Effector memory CD8-positive, alpha-beta T cell (primary cell): Measurements from ENCODE around the gene ZBTB44.

Experiments used
- ATAC-seq: fragments of 150-1000 bp; cut with Tn5 transposase; replicated peaks from 2 replicates; pipeline ENCODE4 v1.10.0; 2021; ENCODE audit warnings: mild to moderate bottlenecking, moderate library complexity
- DNase-seq, 3 experiments: peaks; one replicate each; pipeline ENCODE4 v3.0.0; 2021
- H3K27ac Mint-ChIP-seq, 2 donors: one replicate each; pipeline ENCODE4 v1.8.0; 2022; ENCODE audit warnings: mild to moderate bottlenecking in 2 of 2, mixed read lengths in 2 of 2, moderate library complexity in 2 of 2
- H3K27me3 Mint-ChIP-seq, 2 donors: one replicate each; pipeline ENCODE4 v1.8.0; 2022; ENCODE audit warnings: mixed read lengths in 2 of 2
- H3K36me3 Mint-ChIP-seq: one replicate; pipeline ENCODE4 v1.8.0; 2022; ENCODE audit warnings: mild to moderate bottlenecking, moderate library complexity, mixed read lengths; ENCODE audit not compliant: insufficient read depth
- H3K4me1 Mint-ChIP-seq, 2 donors: one replicate each; pipeline ENCODE4 v1.8.0; 2022; ENCODE audit warnings: low read depth in 2 of 2, mixed read lengths in 2 of 2
- H3K4me3 Mint-ChIP-seq, 2 donors: one replicate each; pipeline ENCODE4 v1.8.0; 2022; ENCODE audit warnings: mild to moderate bottlenecking in 2 of 2, mixed read lengths in 2 of 2, moderate library complexity in 2 of 2
- H3K9me3 Mint-ChIP-seq, 2 donors: one replicate each; pipeline ENCODE4 v1.8.0; 2022; ENCODE audit warnings: mixed read lengths in 2 of 2

Gene ZBTB44

GRCh38 chr11:130189492-130190210 lies 125.1 kb downstream of the ZBTB44 start:
- DNase-seq: no peak
- Mint-ChIP-seq H3K9me3 (no peaks in the 10 kb centered on the region), H3K27ac (no peak overlapping the region), H3K4me3 (no peak overlapping the region), H3K4me1 (no peaks in the 10 kb centered on the region), H3K27me3 (peaks cover 13 to 16% of the 10 kb centered on the region in 2 donors), H3K36me3 (no peaks in the 10 kb centered on the region)
- ATAC-seq: no peak

DNA sequence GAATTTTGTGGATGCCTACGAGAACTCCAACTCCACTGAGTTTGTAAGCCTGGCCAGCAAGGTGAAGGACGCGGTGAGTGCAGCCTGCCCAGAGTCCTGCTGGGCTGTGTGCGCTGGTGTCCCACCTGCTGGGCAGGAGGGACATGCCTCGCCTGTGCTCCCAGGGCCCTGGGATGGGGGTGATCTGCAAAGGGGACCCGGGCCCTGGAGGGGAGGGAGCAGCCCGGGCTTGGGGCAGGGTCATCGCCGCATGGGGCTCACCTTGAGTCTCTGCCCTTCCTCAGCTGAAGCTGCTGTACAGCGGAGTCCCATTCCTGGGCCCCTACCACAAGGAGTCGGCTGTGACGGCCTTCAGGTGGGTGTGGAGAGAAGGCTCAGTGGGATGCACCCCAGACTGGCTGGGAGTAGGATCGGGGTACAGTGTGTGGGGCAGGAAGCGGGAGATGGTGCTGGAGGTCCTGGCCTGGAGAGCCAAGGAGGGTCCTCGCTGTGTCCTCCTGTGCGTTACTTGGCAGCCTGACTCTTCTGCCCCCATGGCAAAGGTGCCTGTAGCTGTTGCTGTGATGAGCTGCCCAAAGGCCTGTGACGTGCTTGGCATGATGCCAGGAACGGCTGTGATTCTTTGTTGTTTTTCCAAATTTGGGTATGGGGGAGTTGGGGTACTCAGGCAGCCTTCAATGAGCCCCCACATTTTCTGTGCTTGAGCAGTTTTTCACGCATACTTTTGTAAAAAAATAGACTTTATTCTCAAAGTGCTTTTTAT lies 126.0 kb downstream of the ZBTB44 start:
- H3K36me3 Mint-ChIP-seq: no peaks in the 10 kb centered on the region

DNA sequence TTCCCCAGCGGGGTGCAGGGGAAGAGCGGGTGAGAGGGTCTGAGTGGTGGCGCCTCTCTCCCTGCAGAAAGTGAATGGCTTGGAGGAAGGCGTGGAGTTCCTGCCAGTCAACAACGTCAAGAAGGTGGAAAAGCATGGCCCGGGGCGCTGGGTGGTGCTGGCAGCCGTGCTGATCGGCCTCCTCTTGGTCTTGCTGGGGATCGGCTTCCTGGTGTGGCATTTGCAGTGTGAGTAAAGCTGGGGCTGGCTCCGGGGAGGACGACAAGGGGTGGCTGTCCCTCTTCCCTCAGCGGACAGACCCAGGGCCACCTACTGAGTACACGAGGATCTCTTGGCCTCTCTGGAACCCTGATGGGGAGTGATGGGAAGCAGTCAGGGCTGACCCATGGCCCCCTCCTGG lies 126.7 kb downstream of the ZBTB44 start:
- no peaks in the 10 kb centered on the region for H3K9me3 Mint-ChIP-seq
- no peak for DNase-seq
- H3K4me3 Mint-ChIP-seq: no peak overlapping the region
- H3K27me3 Mint-ChIP-seq: peaks cover 26 to 31% of the 10 kb centered on the region in 2 donors
- ATAC-seq: no peak
- H3K4me1 Mint-ChIP-seq: no peaks in the 10 kb centered on the region
- no peaks in the 10 kb centered on the region for H3K36me3 Mint-ChIP-seq
- no peak overlapping the region for H3K27ac Mint-ChIP-seq

More for the DNA sequence above, 126.0 kb downstream of the ZBTB44 start:
- Mint-ChIP-seq H3K27me3 (peaks cover 22 to 24% of the 10 kb centered on the region in 2 donors), H3K4me3 (no peak overlapping the region), H3K4me1 (no peaks in the 10 kb centered on the region), H3K9me3 (no peaks in the 10 kb centered on the region), H3K27ac (no peak overlapping the region)
- DNase-seq (no peak), ATAC-seq (no peak)

DNA sequence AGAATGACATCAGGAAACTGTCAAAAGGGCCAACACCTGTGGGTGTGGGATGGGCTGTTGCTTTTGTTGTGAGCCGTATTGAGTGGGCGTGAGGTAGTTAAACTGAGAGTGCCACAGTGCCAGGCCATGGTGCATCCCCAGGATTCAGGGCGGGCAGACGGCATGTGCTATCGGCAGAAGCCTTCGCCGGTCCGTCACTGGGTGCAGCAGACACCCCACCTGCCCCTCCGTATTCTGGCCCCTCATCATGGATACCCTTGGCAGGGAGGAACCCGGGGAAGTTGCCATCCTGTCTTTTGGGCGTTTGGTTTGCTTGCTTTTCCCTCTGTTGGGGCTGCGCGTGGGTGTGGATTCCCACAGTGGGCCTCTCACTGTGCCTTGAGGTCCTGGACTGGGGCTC lies 127.6 kb downstream of the ZBTB44 start:
- Mint-ChIP-seq H3K4me3 (no peak overlapping the region), H3K9me3 (no peaks in the 10 kb centered on the region), H3K27ac (no peak overlapping the region), H3K4me1 (no peaks in the 10 kb centered on the region), H3K36me3 (no peaks in the 10 kb centered on the region), H3K27me3 (peaks cover 26 to 35% of the 10 kb centered on the region in 2 donors)
- no peak for DNase-seq
- no peak for ATAC-seq

DNA sequence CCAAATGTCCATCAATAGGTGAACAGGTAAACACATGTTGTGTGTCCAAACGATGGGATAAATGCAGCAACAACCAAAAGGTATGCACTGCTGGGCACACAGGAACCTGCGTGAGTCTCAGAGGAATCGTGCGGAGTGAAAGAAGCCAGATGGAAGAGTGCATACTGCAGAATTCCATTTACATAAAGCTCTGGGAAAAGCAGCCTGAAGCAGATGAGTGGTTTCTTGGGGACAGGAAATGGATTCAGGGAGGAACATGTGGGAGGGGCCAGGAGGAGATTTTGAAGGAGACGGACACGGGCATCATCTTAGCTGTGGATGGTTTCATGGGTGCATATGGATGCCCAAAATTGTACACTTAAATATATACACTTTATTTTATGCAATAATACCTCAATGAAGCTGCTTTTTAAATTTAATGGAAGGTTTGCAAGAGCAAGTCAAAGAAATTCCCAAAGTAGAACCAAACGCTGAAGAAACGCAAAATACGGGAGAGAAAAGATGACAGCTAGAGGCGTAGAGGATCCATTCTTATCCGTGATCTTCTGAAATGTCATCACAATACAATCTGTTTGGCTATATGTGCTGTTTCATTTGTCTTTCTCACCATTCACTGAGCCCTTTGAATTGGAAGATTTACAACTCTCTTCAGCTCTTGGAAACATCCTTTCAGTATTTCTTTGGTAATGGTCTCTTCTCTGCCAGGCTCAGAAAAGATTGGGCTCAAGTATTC lies 130.7 kb downstream of the ZBTB44 start:
- no peaks in the 10 kb centered on the region for H3K9me3 Mint-ChIP-seq
- H3K27me3 Mint-ChIP-seq: peaks cover 44 to 64% of the 10 kb centered on the region in 2 donors
- no peak overlapping the region for H3K27ac Mint-ChIP-seq
- ATAC-seq (no peak), DNase-seq (no peak)
- H3K36me3 Mint-ChIP-seq: no peaks in the 10 kb centered on the region
- H3K4me3 Mint-ChIP-seq: no peak overlapping the region
- no peaks in the 10 kb centered on the region for H3K4me1 Mint-ChIP-seq

- no peak for ATAC-seq
- Mint-ChIP-seq H3K36me3 (no peaks in the 10 kb centered on the region), H3K4me3 (no peak overlapping the region), H3K4me1 (no peaks in the 10 kb centered on the region), H3K9me3 (no peaks in the 10 kb centered on the region), H3K27me3 (peaks cover 44 to 50% of the 10 kb centered on the region in 2 donors), H3K27ac (no peak overlapping the region)
- no peak for DNase-seq
Measured at GRCh38 chr11:130181295-130182272, 133.1 kb downstream of the ZBTB44 start.

GRCh38 chr11:130180896-130181294 lies 133.8 kb downstream of the ZBTB44 start:
- ATAC-seq (no peak), DNase-seq (no peak)
- no peak overlapping the region for H3K4me3 Mint-ChIP-seq
- H3K27ac Mint-ChIP-seq: no peak overlapping the region
- peaks cover 44 to 50% of the 10 kb centered on the region in 2 donors for H3K27me3 Mint-ChIP-seq
- no peaks in the 10 kb centered on the region for H3K9me3 Mint-ChIP-seq
- no peaks in the 10 kb centered on the region for H3K36me3 Mint-ChIP-seq
- no peaks in the 10 kb centered on the region for H3K4me1 Mint-ChIP-seq

DNA sequence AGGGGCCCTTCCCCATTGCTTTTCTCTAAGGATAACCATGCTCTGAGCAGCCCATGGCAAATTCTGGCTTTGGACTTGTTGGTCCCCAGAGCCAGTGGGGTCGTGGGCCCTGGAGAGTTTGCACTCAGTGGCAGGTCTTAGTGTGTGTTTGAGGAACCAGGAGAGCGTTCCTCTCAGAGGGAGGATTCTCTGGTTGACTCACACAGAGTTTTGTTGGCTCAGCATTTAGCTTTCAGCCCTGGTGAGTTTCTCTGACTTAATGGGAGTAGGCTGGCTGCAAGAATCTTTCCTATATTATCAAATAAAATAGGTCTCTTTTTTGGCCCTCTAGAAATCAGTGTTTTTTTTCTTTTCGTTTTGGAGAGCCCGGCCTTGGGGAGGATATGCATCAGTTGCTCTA lies 134.2 kb downstream of the ZBTB44 start:
- Mint-ChIP-seq H3K36me3 (no peaks in the 10 kb centered on the region), H3K4me3 (no peak overlapping the region), H3K27ac (no peak overlapping the region), H3K9me3 (no peaks in the 10 kb centered on the region), H3K4me1 (no peaks in the 10 kb centered on the region), H3K27me3 (peaks cover 39 to 50% of the 10 kb centered on the region in 2 donors)
- DNase-seq (no peak), ATAC-seq (no peak)

GRCh38 chr11:130179396-130180306 lies 135.1 kb downstream of the ZBTB44 start:
- no peaks in the 10 kb centered on the region for H3K4me1 Mint-ChIP-seq
- ATAC-seq (no peak), DNase-seq (no peak)
- H3K9me3 Mint-ChIP-seq: peaks cover 2 to 7% of the 10 kb centered on the region in 2 donors
- H3K4me3 Mint-ChIP-seq: no peak overlapping the region
- peaks cover 35 to 56% of the 10 kb centered on the region in 2 donors for H3K27me3 Mint-ChIP-seq
- no peak overlapping the region for H3K27ac Mint-ChIP-seq
- H3K36me3 Mint-ChIP-seq: no peaks in the 10 kb centered on the region

GRCh38 chr11:130178441-130179339 lies 136.0 kb downstream of the ZBTB44 start:
- DNase-seq (no peak), ATAC-seq (no peak)
- Mint-ChIP-seq H3K4me3 (no peak overlapping the region), H3K27ac (no peak overlapping the region), H3K36me3 (no peaks in the 10 kb centered on the region), H3K9me3 (peaks cover 3 to 9% of the 10 kb centered on the region in 2 donors), H3K4me1 (no peaks in the 10 kb centered on the region), H3K27me3 (peaks cover 30 to 54% of the 10 kb centered on the region in 2 donors)

DNA sequence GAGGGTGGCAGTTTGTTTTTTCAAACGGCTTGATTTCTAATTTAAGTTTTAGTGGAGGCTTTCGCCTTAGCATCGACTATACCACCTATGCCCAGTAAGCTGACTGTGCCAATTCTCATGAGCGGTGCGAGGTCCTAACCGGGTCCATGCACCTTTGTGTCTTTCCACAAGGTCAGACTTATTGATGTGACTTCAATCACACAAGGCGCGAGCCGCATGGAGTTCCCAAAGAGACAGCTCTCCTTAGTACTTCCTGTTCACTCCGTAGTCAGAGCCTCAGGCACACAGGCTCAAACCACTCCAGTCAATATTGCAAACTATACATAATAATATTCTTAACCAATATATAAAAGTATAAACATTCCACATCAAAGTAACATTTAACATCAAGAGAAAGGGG lies 136.9 kb downstream of the ZBTB44 start:
- Mint-ChIP-seq H3K36me3 (no peaks in the 10 kb centered on the region), H3K4me1 (no peaks in the 10 kb centered on the region), H3K27ac (no peak overlapping the region), H3K9me3 (peaks cover 3 to 9% of the 10 kb centered on the region in 2 donors), H3K27me3 (peaks cover 35 to 55% of the 10 kb centered on the region in 2 donors), H3K4me3 (no peak overlapping the region)
- ATAC-seq (no peak), DNase-seq (no peak)
